ENCODE results near the gene SRRM2.
A peak's percentile ranks its signal among the peaks of the same experiment; 100 is the strongest.

Gene SRRM2

DNA sequence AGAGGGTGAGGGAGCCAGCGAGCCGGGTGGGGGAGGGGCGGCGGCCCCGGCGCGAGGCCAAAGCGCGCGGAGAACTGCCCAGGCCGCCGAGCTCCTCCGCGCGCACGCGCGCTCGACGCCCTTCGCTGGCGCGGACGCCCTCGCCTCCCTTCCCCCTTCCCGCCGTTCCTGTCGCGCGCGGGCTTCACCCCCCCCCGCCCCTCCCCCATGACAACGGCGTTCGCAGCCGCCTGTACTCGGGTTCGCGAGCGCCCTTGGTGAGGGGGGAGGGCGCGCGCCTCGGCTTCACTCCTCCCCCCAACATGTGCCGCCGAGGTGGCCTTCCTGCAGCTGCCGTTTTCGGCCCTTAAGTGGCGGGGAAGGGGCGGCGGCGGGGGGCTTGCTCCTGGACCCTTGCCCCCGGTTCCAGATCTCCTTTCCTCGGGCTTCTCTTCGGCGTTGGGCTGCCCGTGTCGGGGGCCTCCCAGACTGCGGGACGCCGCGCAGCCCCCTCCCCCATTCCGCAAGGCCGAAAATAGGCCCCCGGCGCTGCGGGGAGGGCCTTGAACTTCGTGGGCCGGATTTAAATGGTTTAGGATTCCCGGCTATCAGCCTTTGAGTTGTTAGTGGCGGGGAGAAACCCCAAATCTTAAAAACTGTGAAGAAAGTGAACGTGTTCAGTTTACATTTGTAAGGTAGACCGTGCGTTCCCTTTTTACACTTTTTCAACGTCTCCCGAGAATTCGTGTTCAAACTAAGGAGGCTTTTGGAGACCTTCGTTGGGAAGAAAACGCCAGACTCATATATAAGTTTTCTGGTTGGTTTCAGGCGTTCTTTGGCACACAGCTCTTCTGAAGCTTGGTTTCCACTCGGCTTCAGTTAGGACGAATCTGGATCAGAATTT lies 653 bp downstream of the SRRM2 start:
- no peaks in the 10 kb centered on the region for H3K27me3 ChIP-seq (ENCODE audit: insufficient read depth, low read length, poor library complexity, severe bottlenecking)
- no peaks in the 10 kb centered on the region for H3K9me2 ChIP-seq (replicated peaks; ENCODE audit: low read depth, low read length)
- TF ChIP-seq EZH2phosphoT487 (IDR thresholded peaks at IDR 0.05; ENCODE audit: borderline replicate concordance) (no peak), CTCF (conservative IDR thresholded peaks at IDR 0.05; ENCODE audit: low read length) (no peak)
- peaks cover 13% of the 10 kb centered on the region; the same call in 1 of the 2 replicates for H3K36me3 ChIP-seq (ENCODE audit: insufficient read depth, low read length)
- H3K4me1 ChIP-seq (ENCODE audit: insufficient read depth, low read length, poor library complexity, severe bottlenecking), result peaks cover 25% of the 10 kb centered on the region
- no peak overlapping the region for H2AFZ ChIP-seq (ENCODE audit: low read length)
- no peaks in the 10 kb centered on the region for H3K9me3 ChIP-seq (ENCODE audit: insufficient read depth, low read depth, low read length)
- peaks cover 65% of the 10 kb centered on the region for H3K79me2 ChIP-seq (ENCODE audit: insufficient read depth, low read length)
- peak overlapping the region; percentile 98 for H3K4me2 ChIP-seq (ENCODE audit: low read depth, low read length, poor library complexity, severe bottlenecking)
- H3F3A ChIP-seq (ENCODE audit: low read depth), result no peaks in the 10 kb centered on the region
- H4K20me1 ChIP-seq (ENCODE audit: insufficient read depth, low read length, poor library complexity, severe bottlenecking), result peaks cover 48% of the 10 kb centered on the region
- peak overlapping the region; percentile 97 for H3K4me3 ChIP-seq (ENCODE audit: low read length, poor library complexity, severe bottlenecking)
- H3K9ac ChIP-seq (ENCODE audit: low read depth, low read length, poor library complexity, severe bottlenecking), result peak overlapping the region; percentile 99

DNA sequence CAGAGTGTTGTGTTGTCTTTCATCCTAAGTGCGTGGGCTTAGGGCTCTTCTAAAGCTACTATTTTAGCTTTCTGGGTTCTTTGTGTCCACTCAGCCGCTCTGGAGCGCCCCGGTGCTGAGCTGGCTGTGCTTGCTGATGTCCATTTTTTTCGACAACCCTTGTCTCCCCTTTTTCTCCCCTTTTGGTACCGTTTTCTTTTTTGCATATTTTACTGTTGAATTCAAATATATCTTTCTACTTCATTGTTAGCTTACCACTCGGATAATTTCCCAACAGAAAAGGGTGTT lies 1.2 kb downstream of the SRRM2 start:
- peak overlapping the region; percentile 97 for H3K4me3 ChIP-seq (ENCODE audit: low read length, poor library complexity, severe bottlenecking)
- TF ChIP-seq CTCF (conservative IDR thresholded peaks at IDR 0.05; ENCODE audit: low read length) (no peak), EZH2phosphoT487 (IDR thresholded peaks at IDR 0.05; ENCODE audit: borderline replicate concordance) (no peak)
- H3K4me1 ChIP-seq (ENCODE audit: insufficient read depth, low read length, poor library complexity, severe bottlenecking), result peaks cover 25% of the 10 kb centered on the region
- H3K9me3 ChIP-seq (ENCODE audit: insufficient read depth, low read depth, low read length), result no peaks in the 10 kb centered on the region
- no peaks in the 10 kb centered on the region for H3K27me3 ChIP-seq (ENCODE audit: insufficient read depth, low read length, poor library complexity, severe bottlenecking)
- H3K79me2 ChIP-seq (ENCODE audit: insufficient read depth, low read length), result peaks cover 71% of the 10 kb centered on the region
- H3K9ac ChIP-seq (ENCODE audit: low read depth, low read length, poor library complexity, severe bottlenecking), result peak overlapping the region; percentile 99
- no peaks in the 10 kb centered on the region for H3K9me2 ChIP-seq (replicated peaks; ENCODE audit: low read depth, low read length)
- H3F3A ChIP-seq (ENCODE audit: low read depth), result no peaks in the 10 kb centered on the region
- H3K4me2 ChIP-seq (ENCODE audit: low read depth, low read length, poor library complexity, severe bottlenecking), result peak overlapping the region; percentile 98
- H2AFZ ChIP-seq (ENCODE audit: low read length), result no peak overlapping the region
- H4K20me1 ChIP-seq (ENCODE audit: insufficient read depth, low read length, poor library complexity, severe bottlenecking), result peaks cover 53% of the 10 kb centered on the region
- peaks cover 19% of the 10 kb centered on the region; the same call in 1 of the 2 replicates for H3K36me3 ChIP-seq (ENCODE audit: insufficient read depth, low read length)

DNA sequence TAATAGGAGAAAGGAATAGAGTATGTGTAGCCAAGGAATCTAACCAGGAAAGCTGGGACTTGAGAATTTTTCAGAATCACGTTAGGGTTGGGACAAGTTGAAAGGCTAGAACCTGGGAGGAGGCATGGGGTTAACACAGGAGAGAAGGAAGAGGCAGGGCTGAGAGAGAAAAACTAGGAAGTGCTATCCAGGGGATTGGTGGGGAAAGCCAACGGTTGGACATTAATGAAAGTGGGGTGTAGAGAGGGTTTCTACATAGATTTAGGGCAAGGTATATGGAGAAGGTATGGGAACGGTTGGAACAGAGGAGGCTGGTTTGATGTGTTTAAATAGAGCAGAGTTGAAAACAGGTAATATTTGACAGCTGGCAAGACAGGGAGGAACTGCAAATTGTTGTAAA lies 2.7 kb downstream of the SRRM2 start:
- peaks cover 68% of the 10 kb centered on the region for H4K20me1 ChIP-seq (ENCODE audit: insufficient read depth, low read length, poor library complexity, severe bottlenecking)
- peaks cover 21% of the 10 kb centered on the region for H3K4me1 ChIP-seq (ENCODE audit: insufficient read depth, low read length, poor library complexity, severe bottlenecking)
- H2AFZ ChIP-seq (ENCODE audit: low read length), result no peak overlapping the region
- H3K4me2 ChIP-seq (ENCODE audit: low read depth, low read length, poor library complexity, severe bottlenecking), result peak overlapping the region; percentile 98
- peak overlapping the region; percentile 99 for H3K9ac ChIP-seq (ENCODE audit: low read depth, low read length, poor library complexity, severe bottlenecking)
- H3K9me3 ChIP-seq (ENCODE audit: insufficient read depth, low read depth, low read length), result no peaks in the 10 kb centered on the region
- H3K4me3 ChIP-seq (ENCODE audit: low read length, poor library complexity, severe bottlenecking), result peak overlapping the region; percentile 97
- H3K27me3 ChIP-seq (ENCODE audit: insufficient read depth, low read length, poor library complexity, severe bottlenecking), result no peaks in the 10 kb centered on the region
- H3F3A ChIP-seq (ENCODE audit: low read depth), result no peaks in the 10 kb centered on the region
- no peak for TF ChIP-seq EZH2phosphoT487 (IDR thresholded peaks at IDR 0.05; ENCODE audit: borderline replicate concordance)
- H3K36me3 ChIP-seq (ENCODE audit: insufficient read depth, low read length), result peaks cover 33% of the 10 kb centered on the region; the same call in 1 of the 2 replicates
- H3K79me2 ChIP-seq (ENCODE audit: insufficient read depth, low read length), result peaks cover 86% of the 10 kb centered on the region
- no peaks in the 10 kb centered on the region for H3K9me2 ChIP-seq (replicated peaks; ENCODE audit: low read depth, low read length)
